ENCODE data around the gene CUL3.
"Not testable (repeated sequence)": the region's sequence is repeated elsewhere in the genome, so short reads cannot be mapped to it uniquely, and the experiment has no call there.

CUL3 gene

DNA sequence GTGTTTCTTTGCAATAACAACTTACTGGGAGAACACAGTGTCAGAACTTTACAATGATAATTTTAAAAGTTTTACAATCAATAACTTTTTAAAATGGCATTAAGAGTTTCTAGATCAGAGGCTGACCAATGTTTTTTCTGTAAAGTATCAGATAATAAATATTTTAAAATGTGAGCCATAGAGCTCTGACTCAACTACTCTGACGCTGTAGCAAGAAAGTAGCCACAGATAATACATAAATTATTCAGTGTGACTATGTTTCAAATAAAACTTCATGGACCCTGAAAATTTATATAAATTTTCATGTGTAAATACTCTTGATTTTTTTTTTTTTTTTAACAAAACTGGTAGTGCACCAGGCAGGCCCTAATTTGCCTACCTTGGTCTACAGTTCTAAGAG, 77.4 kb downstream of the CUL3 start:
- Mint-ChIP-seq H3K27ac (no peak overlapping the region), H3K36me3 (peaks cover 37% of the 10 kb centered on the region), H3K4me3 (no peak overlapping the region), H3K9me3 (no peaks in the 10 kb centered on the region), H3K4me1 (peaks cover 8% of the 10 kb centered on the region), H3K27me3 (no peaks in the 10 kb centered on the region)
- DNase-seq = no peak
- CTCF ChIA-PET = no interaction called here

DNA sequence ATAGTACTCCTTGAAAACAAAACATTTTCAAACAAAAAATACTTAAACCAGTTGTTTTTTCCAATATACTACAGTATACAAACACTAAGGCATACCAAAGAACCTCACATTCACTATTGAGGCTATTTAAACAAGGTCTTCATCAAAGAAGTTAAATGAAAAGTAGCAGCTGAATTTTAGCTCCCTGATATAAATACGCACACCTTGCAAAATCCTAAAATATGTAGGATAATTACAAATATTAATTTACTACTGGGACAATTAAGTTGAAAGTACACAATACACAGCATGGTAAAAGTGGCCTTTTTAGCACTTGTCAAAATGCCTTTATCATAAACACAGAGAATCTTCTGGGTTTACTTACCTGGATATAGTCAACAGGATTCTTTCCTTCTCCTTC, 78.7 kb downstream of the CUL3 start:
- DNase-seq = no peak
- no peak overlapping the region for H3K4me3 Mint-ChIP-seq
- no peak overlapping the region for H3K27ac Mint-ChIP-seq
- H3K9me3 Mint-ChIP-seq = no peaks in the 10 kb centered on the region
- H3K36me3 Mint-ChIP-seq = peaks cover 42% of the 10 kb centered on the region
- H3K27me3 Mint-ChIP-seq = no peaks in the 10 kb centered on the region
- CTCF ChIA-PET = no interaction called here
- H3K4me1 Mint-ChIP-seq = peaks cover 8% of the 10 kb centered on the region

DNA sequence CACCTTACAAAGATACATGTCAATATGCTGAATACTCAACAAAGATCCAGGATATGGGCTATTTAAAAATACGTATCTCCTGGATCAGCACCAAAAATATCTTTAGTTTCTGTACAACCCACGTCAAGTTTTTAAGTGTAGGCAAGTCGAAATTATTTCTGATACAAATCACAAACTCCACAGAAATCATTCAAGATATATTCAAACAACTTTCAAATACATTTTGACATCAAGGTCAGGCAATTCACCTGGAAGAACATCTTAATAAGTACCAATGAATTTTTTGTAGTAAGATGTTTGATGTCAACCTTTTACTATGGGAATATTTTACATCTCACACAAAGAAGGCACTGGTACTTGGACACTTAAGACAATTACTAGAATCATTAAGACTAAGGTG, 86.2 kb downstream of the CUL3 start:
- CTCF ChIA-PET = no interaction called here
- Mint-ChIP-seq H3K9me3 (no peaks in the 10 kb centered on the region), H3K4me1 (no peaks in the 10 kb centered on the region), H3K36me3 (peaks cover 58% of the 10 kb centered on the region), H3K27ac (no peak overlapping the region), H3K4me3 (no peak overlapping the region), H3K27me3 (no peaks in the 10 kb centered on the region)
- DNase-seq = no peak

DNA sequence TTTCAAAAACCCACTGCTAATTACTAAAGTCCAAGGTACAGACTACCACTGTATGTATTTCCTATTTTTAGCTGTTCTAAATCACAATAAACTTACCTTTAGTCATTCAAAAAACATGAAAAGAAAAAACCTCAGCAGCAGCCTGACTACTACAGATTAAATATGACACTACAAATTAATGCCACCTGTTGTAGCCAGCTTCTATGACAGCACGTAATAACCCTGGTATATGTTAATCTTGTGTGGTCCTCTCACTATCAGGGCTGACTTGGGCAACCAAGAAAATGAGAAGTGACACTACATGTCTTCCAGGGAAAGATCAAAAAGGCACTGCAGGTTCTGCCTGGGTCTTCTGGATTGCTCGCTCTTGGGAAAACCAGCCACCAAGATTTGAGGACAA, 92.6 kb downstream of the CUL3 start:
- peaks cover 26% of the 10 kb centered on the region for H3K4me1 Mint-ChIP-seq
- no peak overlapping the region for H3K4me3 Mint-ChIP-seq
- H3K27me3 Mint-ChIP-seq = no peaks in the 10 kb centered on the region
- no peak for DNase-seq
- H3K9me3 Mint-ChIP-seq = peaks cover 5% of the 10 kb centered on the region
- peaks cover 57% of the 10 kb centered on the region for H3K36me3 Mint-ChIP-seq
- CTCF ChIA-PET = no interaction called here
- H3K27ac Mint-ChIP-seq = no peak overlapping the region

DNA sequence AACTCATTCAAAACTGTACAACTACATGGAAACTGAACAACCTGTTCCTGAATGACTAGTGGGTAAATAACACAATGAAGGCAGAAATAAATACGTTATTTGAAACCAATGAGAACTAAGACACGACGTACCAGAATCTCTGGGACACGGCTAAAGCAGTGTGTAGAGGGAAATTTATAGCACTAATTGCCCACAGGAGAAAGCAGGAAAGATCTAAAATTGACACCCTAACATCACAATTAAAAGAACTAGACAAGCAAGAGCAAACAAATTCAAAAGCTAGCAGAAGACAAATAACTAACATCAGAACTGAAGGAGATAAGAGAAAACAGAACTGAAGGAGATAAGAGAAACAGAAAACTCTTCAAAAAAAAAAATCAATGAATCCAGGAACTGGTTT, 97.2 kb downstream of the CUL3 start:
- not testable (repeated sequence) for H3K4me3 Mint-ChIP-seq, DNase-seq, H3K27me3 Mint-ChIP-seq, H3K27ac Mint-ChIP-seq, H3K9me3 Mint-ChIP-seq
- CTCF ChIA-PET = interaction anchor here (0.6 kb wide), 1 partner anchor 360 kb away, joined by 3 read pairs; no protein-coding TSS in a partner anchor
- Mint-ChIP-seq H3K36me3 (peaks cover 58% of the 10 kb centered on the region), H3K4me1 (peaks cover 28% of the 10 kb centered on the region)

DNA sequence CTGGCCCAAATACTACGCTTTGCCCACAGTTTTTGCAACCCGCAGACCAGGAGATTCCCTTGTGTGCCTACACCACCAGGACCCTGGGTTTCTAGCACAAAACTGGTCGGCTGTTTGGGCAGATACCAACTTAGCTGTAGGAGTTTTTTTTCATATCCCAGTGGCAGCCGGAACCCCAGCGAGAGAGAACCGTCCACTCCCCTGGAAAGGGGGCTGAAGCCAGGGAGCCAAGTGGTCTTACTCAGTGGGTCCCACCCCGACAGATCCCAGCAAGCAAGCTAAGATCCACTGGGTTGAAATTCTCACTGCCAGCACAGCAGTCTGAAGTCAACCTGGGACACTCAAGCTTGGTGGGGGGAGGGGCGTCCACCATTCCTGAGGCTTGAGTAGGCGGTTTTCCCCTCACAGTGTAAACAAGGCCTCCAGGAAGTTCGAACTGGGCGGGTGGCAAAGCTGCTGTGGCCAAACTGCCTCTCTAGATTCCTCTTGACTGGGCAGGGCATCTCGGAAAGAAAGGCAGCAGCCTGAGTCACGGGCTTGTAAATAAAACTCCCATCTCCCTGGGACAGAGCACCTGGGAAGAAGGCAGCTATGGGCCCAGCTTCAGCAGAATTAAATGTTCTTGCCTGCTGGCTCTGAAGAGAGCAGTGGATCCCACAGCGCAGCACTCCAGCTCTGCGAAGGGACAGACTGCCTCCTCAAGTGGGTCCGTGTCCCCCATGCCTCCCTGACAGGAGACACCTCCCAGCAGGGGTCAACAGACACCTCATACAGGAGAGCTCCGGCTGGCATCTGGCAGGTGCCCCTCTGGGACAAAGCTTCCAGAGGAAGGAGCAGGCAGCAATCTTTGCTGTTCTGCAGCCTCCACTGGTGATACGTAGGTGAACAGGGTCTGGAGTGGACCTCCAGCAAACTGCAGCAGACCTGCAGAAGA, 99.8 kb downstream of the CUL3 start:
- CTCF ChIA-PET = interaction anchor here (0.6 kb wide), 1 partner anchor 117 kb away, joined by 3 read pairs; no protein-coding TSS in a partner anchor
- not testable (repeated sequence) for H3K27me3 Mint-ChIP-seq, H3K27ac Mint-ChIP-seq, H3K4me3 Mint-ChIP-seq, DNase-seq, H3K9me3 Mint-ChIP-seq
- peaks cover 28% of the 10 kb centered on the region for H3K4me1 Mint-ChIP-seq
- H3K36me3 Mint-ChIP-seq = peaks cover 53% of the 10 kb centered on the region

DNA sequence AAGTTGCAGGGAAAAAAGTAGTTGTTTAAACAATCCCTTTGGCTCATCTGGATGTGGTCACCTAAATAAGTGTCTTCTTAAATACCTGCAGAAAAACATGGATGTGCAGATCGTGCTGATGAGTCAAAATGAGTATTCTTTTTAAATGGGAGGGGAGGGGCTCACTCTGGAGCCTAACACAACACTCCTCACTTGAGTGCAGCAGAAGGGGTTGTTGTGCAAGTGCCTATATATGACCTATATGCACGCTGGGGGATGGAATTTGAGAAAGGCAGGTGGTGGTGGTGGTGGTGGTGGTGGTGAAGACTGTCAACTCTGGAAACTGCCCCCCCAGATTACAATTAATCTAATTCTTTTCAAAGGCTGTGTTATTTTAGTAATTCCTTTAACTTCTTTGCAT, 105.3 kb downstream of the CUL3 start:
- Mint-ChIP-seq H3K27me3 (no peaks in the 10 kb centered on the region), H3K4me1 (no peaks in the 10 kb centered on the region), H3K27ac (no peak overlapping the region), H3K9me3 (no peaks in the 10 kb centered on the region), H3K4me3 (no peak overlapping the region), H3K36me3 (peaks cover 54% of the 10 kb centered on the region)
- no peak for DNase-seq
- CTCF ChIA-PET = no interaction called here

DNA sequence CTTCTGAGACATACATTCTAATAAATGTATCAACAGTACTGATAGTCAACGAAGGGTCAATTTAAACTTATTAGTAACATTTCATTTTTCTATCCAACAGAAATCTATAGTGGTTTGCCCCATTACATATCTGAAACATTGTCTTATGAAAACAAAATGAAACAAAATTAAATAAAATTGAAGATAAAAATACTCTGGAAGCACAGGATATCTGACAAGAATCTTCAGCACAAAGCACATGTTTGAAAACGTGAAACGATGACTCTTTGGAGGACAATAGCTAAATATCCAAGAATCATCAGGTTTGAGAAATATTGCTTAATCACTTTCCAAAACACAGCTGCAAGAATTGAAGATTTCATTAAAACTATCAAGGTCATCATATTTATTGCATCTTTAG, 112.3 kb downstream of the CUL3 start:
- no peaks in the 10 kb centered on the region for H3K4me1 Mint-ChIP-seq
- peaks cover 38% of the 10 kb centered on the region for H3K36me3 Mint-ChIP-seq
- H3K27me3 Mint-ChIP-seq = no peaks in the 10 kb centered on the region
- H3K9me3 Mint-ChIP-seq = no peaks in the 10 kb centered on the region
- no peak for DNase-seq
- CTCF ChIA-PET = no interaction called here
- no peak overlapping the region for H3K27ac Mint-ChIP-seq
- H3K4me3 Mint-ChIP-seq = no peak overlapping the region

DNA sequence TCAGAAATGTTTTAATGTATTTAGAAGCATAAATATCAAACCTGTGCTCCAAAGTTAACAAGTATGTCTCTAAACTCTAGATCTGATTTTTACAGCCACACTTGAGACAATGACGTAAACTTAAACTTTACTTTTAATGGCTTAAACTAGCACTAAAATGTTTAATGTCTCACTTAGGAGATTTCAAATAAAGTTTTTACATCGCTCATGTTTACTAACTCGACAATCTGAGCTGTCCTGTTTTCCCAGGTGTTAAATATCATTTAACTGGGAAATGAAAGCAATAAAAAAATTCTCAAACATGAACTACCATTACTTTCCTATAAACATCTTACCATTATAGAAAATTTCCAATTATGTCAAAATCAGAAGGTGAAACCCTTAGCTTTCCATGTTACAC, 113.0 kb downstream of the CUL3 start:
- H3K4me1 Mint-ChIP-seq = no peaks in the 10 kb centered on the region

DNA sequence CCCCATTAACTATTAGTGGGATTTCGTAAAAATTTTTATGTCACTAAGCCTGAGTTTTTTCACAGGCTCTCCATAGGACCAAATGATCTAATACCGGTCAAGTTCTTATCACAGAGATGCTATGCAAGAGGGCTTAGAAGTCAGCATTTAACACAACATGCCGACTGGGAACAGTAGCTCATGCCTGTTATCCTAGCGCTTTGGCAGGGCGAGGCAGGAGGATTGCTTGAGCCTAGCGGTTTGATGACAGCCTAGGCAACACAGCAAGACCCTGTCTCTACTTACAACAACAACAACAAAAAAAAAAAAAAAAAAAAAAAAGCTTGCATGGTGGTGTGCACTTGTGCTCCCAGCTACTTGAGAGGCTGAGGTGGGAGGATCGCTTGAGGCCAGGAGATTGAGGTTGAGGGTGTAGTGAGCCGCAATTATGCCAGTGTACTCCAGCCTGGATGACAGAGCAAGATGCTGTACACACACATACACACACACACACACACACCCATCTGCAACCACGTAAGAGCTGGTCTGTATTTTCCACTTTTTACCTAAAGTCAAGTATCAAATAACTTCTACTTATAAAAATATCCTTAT, 115.7 kb downstream of the CUL3 start:
- CTCF ChIA-PET = no interaction called here
- Mint-ChIP-seq H3K4me1 (peaks cover 1% of the 10 kb centered on the region), H3K9me3 (peaks cover 3% of the 10 kb centered on the region), H3K27me3 (no peaks in the 10 kb centered on the region), H3K27ac (no peak overlapping the region), H3K36me3 (peaks cover 13% of the 10 kb centered on the region), H3K4me3 (no peak overlapping the region)
- no peak for DNase-seq

More for the DNA sequence above, 113.0 kb downstream of the CUL3 start:
- Mint-ChIP-seq H3K9me3 (no peaks in the 10 kb centered on the region), H3K36me3 (peaks cover 33% of the 10 kb centered on the region), H3K4me3 (no peak overlapping the region), H3K27ac (no peak overlapping the region), H3K27me3 (no peaks in the 10 kb centered on the region)
- CTCF ChIA-PET = no interaction called here
- DNase-seq = no peak

DNA sequence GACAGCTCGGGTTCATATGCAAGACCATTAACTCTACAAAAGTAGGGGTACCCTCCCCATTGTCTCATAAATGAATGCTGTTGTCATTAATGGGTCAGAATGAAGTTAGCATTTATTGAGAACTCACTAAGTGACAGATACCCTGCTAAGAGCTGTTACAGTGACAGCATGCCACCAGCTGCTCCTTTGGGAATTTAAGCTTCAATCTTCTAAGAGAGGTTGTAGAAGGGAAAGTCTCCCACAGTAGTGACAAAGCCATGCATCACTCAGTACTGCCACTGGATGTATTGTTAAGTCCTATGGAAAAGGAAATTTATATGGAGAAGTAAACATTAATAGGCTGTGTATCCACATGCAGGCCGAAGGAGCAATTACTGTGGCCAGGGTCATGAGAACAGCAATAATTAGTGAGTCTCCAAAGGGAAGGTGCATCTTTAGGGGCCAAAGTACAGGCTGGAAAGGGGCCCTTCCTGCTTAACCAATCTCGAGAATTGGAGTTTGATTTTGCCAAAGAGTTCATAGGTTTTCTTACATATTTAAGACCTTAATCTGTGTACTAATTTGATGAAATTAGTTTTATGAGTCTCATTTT, 118.8 kb downstream of the CUL3 start:
- DNase-seq = no peak
- Mint-ChIP-seq H3K36me3 (no peaks in the 10 kb centered on the region), H3K27ac (no peak overlapping the region), H3K9me3 (peaks cover 4% of the 10 kb centered on the region), H3K4me3 (no peak overlapping the region), H3K4me1 (peaks cover 5% of the 10 kb centered on the region), H3K27me3 (no peaks in the 10 kb centered on the region)
- CTCF ChIA-PET = no interaction called here

DNA sequence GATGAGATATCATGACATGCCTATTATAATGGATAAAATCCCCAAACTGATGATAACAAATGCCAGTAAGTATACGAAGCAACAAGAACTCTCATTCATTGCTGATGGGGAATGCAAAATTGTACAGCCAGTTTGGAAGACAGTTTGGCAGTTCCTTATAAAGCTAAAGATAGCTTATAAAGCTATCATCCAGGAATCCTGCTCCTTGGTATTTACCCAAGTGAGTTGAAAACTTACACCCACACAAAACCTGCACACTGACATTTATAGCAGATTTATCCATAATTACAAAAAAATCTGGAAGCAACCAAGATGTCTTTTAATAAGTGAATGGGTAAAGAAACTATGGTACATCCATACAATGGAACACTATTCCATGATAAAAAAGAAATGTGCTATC, 123.8 kb downstream of the CUL3 start:
- Mint-ChIP-seq H3K36me3 (no peaks in the 10 kb centered on the region), H3K4me3 (no peak overlapping the region), H3K27me3 (peaks cover 14% of the 10 kb centered on the region), H3K4me1 (peaks cover 5% of the 10 kb centered on the region), H3K9me3 (peaks cover 4% of the 10 kb centered on the region), H3K27ac (no peak overlapping the region)
- CTCF ChIA-PET = no interaction called here
- no peak for DNase-seq

DNA sequence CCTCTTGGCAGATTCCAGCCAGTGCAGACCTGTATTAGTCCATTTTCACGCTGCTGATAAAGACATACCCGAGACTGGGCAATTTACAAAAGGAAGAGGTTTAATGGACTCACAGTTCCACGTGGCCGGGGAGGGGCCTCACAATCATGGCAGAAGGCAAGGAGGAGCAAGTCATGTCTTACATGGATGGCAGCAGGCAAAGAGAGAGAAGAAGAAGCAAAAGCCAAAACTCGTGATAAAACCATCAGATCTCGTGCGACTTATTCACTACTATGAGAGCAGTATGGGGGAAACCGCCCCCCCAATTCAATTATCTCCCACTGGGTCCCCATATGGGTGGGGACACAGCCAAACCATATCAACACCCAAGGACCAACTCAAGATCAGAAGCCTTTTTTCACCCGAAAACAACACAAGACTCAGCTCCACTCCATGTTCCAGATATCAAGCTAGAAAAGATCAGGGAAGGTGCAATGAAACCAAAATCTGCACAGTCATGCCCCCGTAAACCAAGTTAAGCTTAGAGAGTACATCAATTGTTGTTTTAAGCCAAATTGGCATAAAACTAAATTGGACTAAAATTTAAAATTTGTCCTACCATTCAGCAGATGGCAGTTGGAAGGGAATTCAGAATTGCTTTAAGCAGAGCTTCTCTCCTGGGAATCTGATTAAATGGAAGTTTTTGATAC, 127.6 kb downstream of the CUL3 start:
- H3K27ac Mint-ChIP-seq = no peak overlapping the region
- no peaks in the 10 kb centered on the region for H3K4me1 Mint-ChIP-seq
- CTCF ChIA-PET = no interaction called here
- no peak for DNase-seq
- H3K27me3 Mint-ChIP-seq = peaks cover 14% of the 10 kb centered on the region
- H3K36me3 Mint-ChIP-seq = no peaks in the 10 kb centered on the region
- H3K9me3 Mint-ChIP-seq = no peaks in the 10 kb centered on the region
- no peak overlapping the region for H3K4me3 Mint-ChIP-seq

DNA sequence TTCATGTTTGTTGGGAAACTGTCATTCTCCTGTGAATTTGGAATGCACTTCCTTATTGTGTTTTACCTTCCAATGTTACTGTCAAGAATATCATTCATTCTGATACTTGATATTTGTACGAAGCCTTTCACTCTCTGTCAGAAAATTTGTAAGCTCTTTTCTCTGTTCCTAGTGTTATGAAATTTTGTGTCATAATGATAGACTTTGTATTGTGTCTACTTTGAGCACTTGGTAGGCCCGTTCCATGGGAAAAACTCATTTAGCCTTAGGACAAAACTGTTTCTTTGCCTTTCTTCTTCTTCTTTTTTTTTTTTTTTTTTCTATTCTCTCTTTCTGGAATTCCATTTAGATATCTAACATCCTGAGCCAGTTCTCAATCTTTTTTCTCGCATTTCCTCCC, 131.3 kb downstream of the CUL3 start:
- CTCF ChIA-PET = no interaction called here
- Mint-ChIP-seq H3K36me3 (no peaks in the 10 kb centered on the region), H3K27ac (no peak overlapping the region), H3K9me3 (no peaks in the 10 kb centered on the region), H3K4me3 (no peak overlapping the region), H3K27me3 (peaks cover 22% of the 10 kb centered on the region), H3K4me1 (no peaks in the 10 kb centered on the region)
- no peak for DNase-seq
